Upper lobe of left lung (tissue), 4 donors: ENCODE data around the gene MRPL9.

ENCODE experiments used
- EP300 ChIP-seq, 4 donors: sonication (generic); formaldehyde crosslinking; IDR thresholded peaks; one replicate each; pipeline ENCODE4 v1.5.1; 2017; ENCODE audit warnings: antibody characterized with exemption in 4 of 4, control low read depth in 2 of 4
- POLR2A ChIP-seq, 4 donors: fragments of 450-650 bp; IDR thresholded peaks; one replicate each; pipeline ENCODE4 v1.5.1; 2016 to 2017; ENCODE audit warnings: antibody characterized with exemption in 4 of 4, mild to moderate bottlenecking in 2 of 4
- POLR2AphosphoS5 ChIP-seq, 2 donors: sonication (generic); formaldehyde crosslinking; IDR thresholded peaks; one replicate each; pipeline ENCODE4 v1.5.1; 2017; ENCODE audit warnings: antibody characterized with exemption in 2 of 2
- TF ChIP-seq, protein P1 (sequence below), 6 experiments: fragments of 450-650 bp in 4 of 6; fragments of 200-600 bp in 2 of 6; sonication (generic) in 2 of 6; IDR thresholded peaks; one replicate each; pipeline ENCODE4 v1.5.1; 2016 to 2019; ENCODE audit warnings: antibody characterized with exemption in 6 of 6

- TF ChIP-seq, protein P1, sequence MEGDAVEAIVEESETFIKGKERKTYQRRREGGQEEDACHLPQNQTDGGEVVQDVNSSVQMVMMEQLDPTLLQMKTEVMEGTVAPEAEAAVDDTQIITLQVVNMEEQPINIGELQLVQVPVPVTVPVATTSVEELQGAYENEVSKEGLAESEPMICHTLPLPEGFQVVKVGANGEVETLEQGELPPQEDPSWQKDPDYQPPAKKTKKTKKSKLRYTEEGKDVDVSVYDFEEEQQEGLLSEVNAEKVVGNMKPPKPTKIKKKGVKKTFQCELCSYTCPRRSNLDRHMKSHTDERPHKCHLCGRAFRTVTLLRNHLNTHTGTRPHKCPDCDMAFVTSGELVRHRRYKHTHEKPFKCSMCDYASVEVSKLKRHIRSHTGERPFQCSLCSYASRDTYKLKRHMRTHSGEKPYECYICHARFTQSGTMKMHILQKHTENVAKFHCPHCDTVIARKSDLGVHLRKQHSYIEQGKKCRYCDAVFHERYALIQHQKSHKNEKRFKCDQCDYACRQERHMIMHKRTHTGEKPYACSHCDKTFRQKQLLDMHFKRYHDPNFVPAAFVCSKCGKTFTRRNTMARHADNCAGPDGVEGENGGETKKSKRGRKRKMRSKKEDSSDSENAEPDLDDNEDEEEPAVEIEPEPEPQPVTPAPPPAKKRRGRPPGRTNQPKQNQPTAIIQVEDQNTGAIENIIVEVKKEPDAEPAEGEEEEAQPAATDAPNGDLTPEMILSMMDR (IDR thresholded peaks at IDR 0.05) = no peak
- TF ChIP-seq POLR2A (IDR thresholded peaks at IDR 0.05) (no peak), POLR2AphosphoS5 (IDR thresholded peaks at IDR 0.05) (no peak), EP300 (IDR thresholded peaks at IDR 0.05) (no peak)
Observed at GRCh38 chr1:151720125-151720524, 43.2 kb downstream of the MRPL9 start.
